HG02973 (cell line): ENCODE measurements around the gene FOXP2.
"Not testable (repeated sequence)": the region's sequence is repeated elsewhere in the genome, so short reads cannot be mapped to it uniquely, and the experiment has no call there.

Source experiments
- ATAC-seq: cut with Tn5 transposase; IDR thresholded peaks from one replicate; pipeline ENCODE4 v1.9.1; 2021; ENCODE audit warnings: moderate library complexity; ENCODE audit not compliant: unreplicated experiment

FOXP2 gene

GRCh38 chr7:114488696-114489095, 74.1 kb downstream of the FOXP2 start:
- ATAC-seq: no peak

- ATAC-seq: not testable (repeated sequence)
These were observed 82.9 kb downstream of the FOXP2 start for GRCh38 chr7:114497491-114497890.

GRCh38 chr7:114502454-114503254, 88.0 kb downstream of the FOXP2 start:
- no peak for ATAC-seq

GRCh38 chr7:114504586-114504985, 90.0 kb downstream of the FOXP2 start:
- ATAC-seq: no peak

- no peak for ATAC-seq
These were observed 92.8 kb downstream of the FOXP2 start for GRCh38 chr7:114507381-114507780.

GRCh38 chr7:114508086-114508485, 93.5 kb downstream of the FOXP2 start:
- ATAC-seq: no peak

GRCh38 chr7:114510824-114511223, 96.2 kb downstream of the FOXP2 start:
- not testable (repeated sequence) for ATAC-seq

GRCh38 chr7:114519240-114519639, 104.6 kb downstream of the FOXP2 start:
- ATAC-seq: no peak

GRCh38 chr7:114522081-114522480, 107.5 kb downstream of the FOXP2 start:
- ATAC-seq: no peak

- no peak for ATAC-seq
These were observed 113.0 kb downstream of the FOXP2 start for GRCh38 chr7:114527589-114527988.

- no peak for ATAC-seq
These were observed 115.5 kb downstream of the FOXP2 start for GRCh38 chr7:114530057-114530611.

- no peak for ATAC-seq
These were observed 116.7 kb downstream of the FOXP2 start for GRCh38 chr7:114531326-114531725.

GRCh38 chr7:114533131-114533530, 118.5 kb downstream of the FOXP2 start:
- no peak for ATAC-seq

GRCh38 chr7:114534953-114535352, 120.3 kb downstream of the FOXP2 start:
- ATAC-seq: no peak

GRCh38 chr7:114539575-114539974, 125.0 kb downstream of the FOXP2 start:
- ATAC-seq: no peak

- ATAC-seq: no peak
These were observed 125.7 kb downstream of the FOXP2 start for GRCh38 chr7:114540291-114540690.

GRCh38 chr7:114547346-114547745, 132.7 kb downstream of the FOXP2 start:
- ATAC-seq: not testable (repeated sequence)

GRCh38 chr7:114548081-114548980, 133.7 kb downstream of the FOXP2 start:
- ATAC-seq: no peak

GRCh38 chr7:114554781-114555537, 140.3 kb downstream of the FOXP2 start:
- no peak for ATAC-seq

- no peak for ATAC-seq
These were observed 152.8 kb downstream of the FOXP2 start for GRCh38 chr7:114567416-114567815.

GRCh38 chr7:114569220-114569619, 154.6 kb downstream of the FOXP2 start:
- no peak for ATAC-seq
